GM10266 (cell line): ENCODE data around the gene FITM1.

ENCODE experiments used
- DNase-seq: peaks from one replicate; pipeline ENCODE4 v3.0.0; 2012; ENCODE audit errors: extremely low spot score
- TF ChIP-seq, protein P1 (sequence below): IDR thresholded peaks from 2 replicates; pipeline ENCODE4 v1.5.1; 2012; ENCODE audit warnings: mild to moderate bottlenecking, low read depth; ENCODE audit not compliant: control insufficient read depth, insufficient read depth; ENCODE audit errors: missing control alignments

The FITM1 gene

GRCh38 chr14:24116128-24116814 lies 14.2 kb upstream of the FITM1 start:
- no peak for DNase-seq
- TF ChIP-seq, protein P1, sequence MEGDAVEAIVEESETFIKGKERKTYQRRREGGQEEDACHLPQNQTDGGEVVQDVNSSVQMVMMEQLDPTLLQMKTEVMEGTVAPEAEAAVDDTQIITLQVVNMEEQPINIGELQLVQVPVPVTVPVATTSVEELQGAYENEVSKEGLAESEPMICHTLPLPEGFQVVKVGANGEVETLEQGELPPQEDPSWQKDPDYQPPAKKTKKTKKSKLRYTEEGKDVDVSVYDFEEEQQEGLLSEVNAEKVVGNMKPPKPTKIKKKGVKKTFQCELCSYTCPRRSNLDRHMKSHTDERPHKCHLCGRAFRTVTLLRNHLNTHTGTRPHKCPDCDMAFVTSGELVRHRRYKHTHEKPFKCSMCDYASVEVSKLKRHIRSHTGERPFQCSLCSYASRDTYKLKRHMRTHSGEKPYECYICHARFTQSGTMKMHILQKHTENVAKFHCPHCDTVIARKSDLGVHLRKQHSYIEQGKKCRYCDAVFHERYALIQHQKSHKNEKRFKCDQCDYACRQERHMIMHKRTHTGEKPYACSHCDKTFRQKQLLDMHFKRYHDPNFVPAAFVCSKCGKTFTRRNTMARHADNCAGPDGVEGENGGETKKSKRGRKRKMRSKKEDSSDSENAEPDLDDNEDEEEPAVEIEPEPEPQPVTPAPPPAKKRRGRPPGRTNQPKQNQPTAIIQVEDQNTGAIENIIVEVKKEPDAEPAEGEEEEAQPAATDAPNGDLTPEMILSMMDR: no peak

- DNase-seq: no peak
- TF ChIP-seq, protein P1: no peak
These were observed 13.3 kb upstream of the FITM1 start for GRCh38 chr14:24117179-24117578.

GRCh38 chr14:24119691-24120090 lies 10.8 kb upstream of the FITM1 start:
- TF ChIP-seq, protein P1: no peak
- no peak for DNase-seq

GRCh38 chr14:24121210-24121609 lies 9.2 kb upstream of the FITM1 start:
- DNase-seq: no peak
- TF ChIP-seq, protein P1: no peak

DNA sequence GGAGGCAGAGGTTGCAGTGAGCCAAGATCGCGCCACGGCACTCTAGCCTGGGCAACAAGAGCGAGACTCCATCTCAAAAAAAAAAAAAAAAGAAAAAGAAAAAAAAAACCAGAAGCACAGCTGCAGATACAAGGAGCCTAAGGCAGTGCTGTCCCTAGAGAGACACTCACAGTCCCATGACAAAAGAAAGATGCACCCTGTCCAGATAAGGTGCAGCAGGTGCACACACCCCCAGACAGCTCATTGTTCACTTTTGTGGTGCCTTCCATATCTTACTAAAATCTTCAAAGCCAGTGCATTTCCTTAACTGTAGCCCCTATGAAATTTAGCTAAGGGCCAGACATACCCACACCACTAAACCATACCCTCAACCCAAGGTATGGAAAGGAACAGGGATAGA lies 8.0 kb upstream of the FITM1 start:
- TF ChIP-seq, protein P1: no peak
- no peak for DNase-seq

DNA sequence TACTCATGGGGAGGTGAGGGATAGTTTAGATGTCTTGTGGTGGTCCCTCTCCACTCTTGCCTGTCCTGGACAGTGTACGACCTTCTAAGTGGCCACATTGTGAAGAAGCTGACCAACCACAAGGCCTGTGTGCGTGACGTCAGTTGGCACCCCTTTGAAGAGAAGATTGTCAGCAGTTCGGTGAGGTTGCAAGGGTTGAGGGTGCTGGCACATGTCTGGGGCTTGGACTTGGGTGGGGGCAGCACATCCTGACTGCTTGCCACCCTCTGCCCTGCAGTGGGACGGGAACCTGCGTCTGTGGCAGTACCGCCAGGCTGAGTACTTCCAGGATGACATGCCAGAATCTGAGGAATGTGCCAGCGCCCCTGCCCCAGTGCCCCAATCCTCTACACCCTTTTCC lies 7.6 kb upstream of the FITM1 start:
- no peak for DNase-seq
- TF ChIP-seq, protein P1: no peak

DNA sequence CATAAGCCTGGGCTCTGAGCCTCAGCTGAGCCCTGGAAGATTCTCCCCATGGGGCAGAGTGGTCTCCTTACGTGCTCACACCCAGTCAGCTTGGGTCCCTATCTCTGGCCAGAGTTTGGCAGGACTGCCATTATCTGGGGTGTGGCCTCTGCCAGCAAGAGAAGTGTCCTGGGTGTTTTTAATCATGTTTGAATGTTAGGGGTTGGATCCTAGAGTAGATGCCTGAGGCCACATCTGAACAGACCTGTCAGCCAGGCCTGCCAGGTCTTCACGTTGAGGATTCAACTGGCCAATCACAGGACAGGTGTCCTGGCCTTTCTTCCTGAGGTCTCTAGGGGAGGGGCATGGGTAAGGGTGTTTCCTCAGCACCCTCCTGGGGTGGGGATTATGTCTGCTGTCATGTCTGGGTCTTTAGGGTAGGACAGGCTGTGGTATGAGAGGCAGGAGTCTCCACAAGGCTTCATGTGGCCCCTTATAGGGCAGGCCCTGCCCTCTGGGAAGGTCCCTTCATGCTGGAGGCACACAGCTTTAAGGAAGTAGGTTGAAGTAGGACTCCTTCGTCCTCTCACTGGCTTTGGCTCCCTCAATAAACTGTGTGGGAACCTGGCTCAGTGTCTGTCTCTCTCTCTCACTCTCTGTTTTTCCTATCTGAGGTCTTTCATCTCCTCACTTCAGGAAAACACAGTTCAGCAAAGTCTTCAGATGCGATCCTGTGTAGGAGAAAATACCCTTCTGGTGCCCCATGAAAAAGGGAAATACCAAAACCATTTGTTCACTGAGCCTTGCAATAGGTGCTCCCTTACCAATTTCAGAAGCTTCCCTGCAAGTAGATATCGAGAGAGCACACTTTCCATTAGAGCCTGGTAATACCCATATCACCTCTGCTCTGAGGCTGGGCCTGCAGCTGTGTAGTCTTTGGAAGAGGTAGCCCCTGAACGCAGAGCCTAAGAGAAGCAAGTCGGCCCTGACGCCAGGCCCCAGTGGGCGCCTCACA lies 6.7 kb upstream of the FITM1 start:
- TF ChIP-seq, protein P1: no peak
- DNase-seq: peak; percentile 40
